Pancreas (tissue), 10 donors: Measurements from ENCODE around the gene TYR. TPM values are rescaled to one million over a fixed set of nuclear protein-coding genes. Genes with fewer than 3 reads are reported as not detected.
"Not testable (repeated sequence)": the region's sequence is repeated elsewhere in the genome, so short reads cannot be mapped to it uniquely, and the experiment has no call there.

ENCODE experiments used
- ATAC-seq, 4 donors: fragments of 200-7000 bp; cut with Tn5 transposase; one replicate each; pipeline versions ENCODE4 v1.8.0 to v1.9.1; 2020; ENCODE audit warnings: mild to moderate bottlenecking in 4 of 4, moderate library complexity in 4 of 4
- DNase-seq, 6 donors: peaks; one replicate each; pipeline ENCODE4 v3.0.0-alpha.2; 2020
- FAIRE-seq: peaks from 2 replicates; lab custom pipeline; 2012; peaks lifted over from hg19 to GRCh38; lab: Jason Lieb, UNC
- H3K27ac ChIP-seq, 4 donors: fragments of 200-600 bp; sonication (generic); 1 replicate in 3 of 4; 2 replicates in 1 of 4; pipeline versions ENCODE4 v1.5.0 to v1.8.0; 2020
- H3K27me3 ChIP-seq, 4 donors: fragments of 200-600 bp; one replicate each; pipeline ENCODE4 v1.8.0; 2021
- H3K36me3 ChIP-seq, 3 donors: fragments of 200-600 bp; sonication (generic) in 1 of 3; one replicate each; pipeline versions ENCODE4 v1.5.0 to v1.8.0; 2020 to 2021
- H3K4me1 ChIP-seq, 3 donors: fragments of 200-600 bp; one replicate each; pipeline ENCODE4 v1.8.0; 2021
- H3K4me3 ChIP-seq, 4 donors: fragments of 200-600 bp; sonication (generic) in 2 of 4; one replicate each; pipeline versions ENCODE4 v1.5.0 to v1.8.0; 2020 to 2021
- H3K9me3 ChIP-seq, 4 donors: fragments of 200-600 bp; one replicate each; pipeline ENCODE4 v1.8.0; 2021
- CTCF ChIP-seq, 4 donors: fragments of 200-600 bp; sonication (generic) in 3 of 4; IDR thresholded peaks; one replicate each; pipeline versions ENCODE4 v1.5.0 to v1.8.0; 2021; ENCODE audit warnings: antibody characterized with exemption in 4 of 4
- WGBS, 2 donors: extraction: QIAGEN DNeasy Blood & Tissue Kit; methylation state at CpG; one replicate each; pipeline ENCODE4 v1.1.7; 2013; 5-methylcytosine and 5-hydroxymethylcytosine counted together
- intact Hi-C, 3 donors: fragments of 100-400 bp; cut with DNase I; formaldehyde crosslinking; loops; one replicate each; pipeline versions ENCODE4 v1.11.1 to v1.14.2; 2022
- polyA plus RNA-seq, 2 donors: library from polyadenylated mRNA; stranded (reverse); fragments of 200-250 nt; gene quantifications; one replicate each; pipeline ENCODE4 v1.2.3, GENCODE V29; 2013
- total RNA-seq, 6 donors: library from RNA; stranded (reverse); fragmentation: NEBNext Ultra II Directional in 4 of 6; extraction: Animal tissue kit (Norgen Biotek cat#: 25700) in 4 of 6; gene quantifications; one replicate each; pipeline versions ENCODE4 v1.2.1 to v1.2.4, GENCODE V29; 2021 to 2023
- donor health status: healthy with polysubstance abuse.
- donor health status: DM: no; HTN: no; CAD: no; lungs with moderate emphysema.
- donor health status: DM: no; HTN: no; CAD: no.
- donor health status: control.
- donor health status: control.
- donor health status: Bipolar disorder and iron deficiency.
- donor health status: DM: yes; HTN: yes; CAD: no.
- donor health status: DM: no; HTN: no; CAD: no.
- donor health status: DM: no; HTN: no; CAD: no.
- donor health status: DM: yes; HTN: yes; CAD: no.

TYR gene
- total and polyA plus RNA-seq, 8 donors, result not detected

- FAIRE-seq, result no peak
- no peaks in the 10 kb centered on the region for H3K9me3 ChIP-seq
- H3K36me3 ChIP-seq, result no peaks in the 10 kb centered on the region
- DNase-seq, result no peak
- no peak overlapping the region for H3K4me3 ChIP-seq
- intact Hi-C loops, result no loop called here
- no peak overlapping the region for H3K27ac ChIP-seq
- no peaks in the 10 kb centered on the region for H3K4me1 ChIP-seq
- H3K27me3 ChIP-seq, result no peaks in the 10 kb centered on the region
- no peak for TF ChIP-seq CTCF (IDR thresholded peaks at IDR 0.05)
- no peak for ATAC-seq
- 70 to 80% methylated on average over 2 of the region's 2 CpGs for WGBS, 2 donors
Observed at GRCh38 chr11:89321401-89321800, 143.7 kb downstream of the TYR start.

GRCh38 chr11:89327885-89328284 is 150.2 kb downstream of the TYR start:
- no peak for DNase-seq
- H3K27me3 ChIP-seq, result peaks cover 0 to 5% (median 0%) of the 10 kb centered on the region in 4 donors
- H3K27ac ChIP-seq, result no peak overlapping the region
- H3K36me3 ChIP-seq, result no peaks in the 10 kb centered on the region
- FAIRE-seq, result no peak
- WGBS, 2 donors, result 60 to 71% methylated on average over 5 of the region's 5 CpGs
- no peak overlapping the region for H3K4me3 ChIP-seq
- TF ChIP-seq CTCF (IDR thresholded peaks at IDR 0.05), result no peak
- no peak for ATAC-seq
- H3K4me1 ChIP-seq, result no peaks in the 10 kb centered on the region
- intact Hi-C loops, result no loop called here
- no peaks in the 10 kb centered on the region for H3K9me3 ChIP-seq

GRCh38 chr11:89331940-89332339 is 154.3 kb downstream of the TYR start:
- not testable (repeated sequence) for DNase-seq, H3K4me1 ChIP-seq
- WGBS, 2 donors, result 59 to 60% methylated on average over 4 of the region's 4 CpGs

GRCh38 chr11:89333704-89334103 is 156.0 kb downstream of the TYR start:
- H3K4me1 ChIP-seq, result not testable (repeated sequence)
- FAIRE-seq, result peak; percentile 87
- 22 to 27% methylated on average over 1 of the region's 1 CpG for WGBS, 2 donors

More at GRCh38 chr11:89331940-89332339, 154.3 kb downstream of the TYR start:
- H3K9me3 ChIP-seq, intact Hi-C loops, H3K27ac ChIP-seq, ATAC-seq, H3K27me3 ChIP-seq, FAIRE-seq, H3K4me3 ChIP-seq, H3K36me3 ChIP-seq: not testable (repeated sequence)

GRCh38 chr11:89337100-89337650 is 159.5 kb downstream of the TYR start:
- DNase-seq, H3K4me1 ChIP-seq, intact Hi-C loops, H3K27ac ChIP-seq, H3K9me3 ChIP-seq, H3K4me3 ChIP-seq, H3K36me3 ChIP-seq, FAIRE-seq, H3K27me3 ChIP-seq: not testable (repeated sequence)
- peak in 1 of 4 donors; percentile 60 for ATAC-seq
- 24 to 29% methylated on average over 4 of the region's 4 CpGs for WGBS, 2 donors

More at GRCh38 chr11:89333704-89334103, 156.0 kb downstream of the TYR start:
- H3K4me3 ChIP-seq, H3K27me3 ChIP-seq, DNase-seq, intact Hi-C loops, H3K36me3 ChIP-seq, H3K9me3 ChIP-seq, H3K27ac ChIP-seq: not testable (repeated sequence)
- peak in 2 of 4 donors; percentile 17 to 19 for TF ChIP-seq CTCF (IDR thresholded peaks at IDR 0.05)
- ATAC-seq, result peak in 1 of 4 donors; percentile 32

GRCh38 chr11:89338073-89338472 is 160.4 kb downstream of the TYR start:
- H3K36me3 ChIP-seq, H3K27me3 ChIP-seq, ATAC-seq, intact Hi-C loops, H3K4me3 ChIP-seq, H3K27ac ChIP-seq, FAIRE-seq, H3K4me1 ChIP-seq, DNase-seq, H3K9me3 ChIP-seq: not testable (repeated sequence)
- 49 to 75% methylated on average over 2 of the region's 2 CpGs for WGBS, 2 donors

GRCh38 chr11:89340450-89340849 is 162.8 kb downstream of the TYR start:
- FAIRE-seq, result peak; percentile 56
- intact Hi-C loops, result not testable (repeated sequence)
- peak in 3 of 4 donors; percentile 55 to 63 (median 56) for ATAC-seq

GRCh38 chr11:89342880-89343572 is 165.4 kb downstream of the TYR start:
- intact Hi-C loops, H3K4me1 ChIP-seq, H3K4me3 ChIP-seq, H3K27ac ChIP-seq, H3K27me3 ChIP-seq, FAIRE-seq, H3K9me3 ChIP-seq, H3K36me3 ChIP-seq: not testable (repeated sequence)
- DNase-seq (peak in 1 of 6 donors; percentile 26), ATAC-seq (peak in 3 of 4 donors; percentile 59 to 75 (median 64))
- WGBS, 2 donors, result 66 to 74% methylated on average over 3 of the region's 3 CpGs

More at GRCh38 chr11:89340450-89340849, 162.8 kb downstream of the TYR start:
- not testable (repeated sequence) for H3K4me3 ChIP-seq, DNase-seq, H3K36me3 ChIP-seq, H3K27ac ChIP-seq, H3K9me3 ChIP-seq, H3K4me1 ChIP-seq, H3K27me3 ChIP-seq
